Body of pancreas (tissue), 4 donors: Measurements from ENCODE around the gene BMPR1B. TPM values are rescaled to one million over a fixed set of nuclear protein-coding genes. Genes with fewer than 3 reads are reported as not detected.

Experiments used
- ATAC-seq: fragments of 150-250 bp; one replicate; pipeline ENCODE4 v1.9.1; 2016
- DNase-seq, 4 donors: peaks; one replicate each; pipeline ENCODE4 v3.0.0-alpha.2; 2019
- H3K27ac ChIP-seq, 4 donors: fragments of 200-600 bp; sonication (generic); 1 replicate in 3 of 4; 2 replicates in 1 of 4; pipeline versions ENCODE4 v1.5.1 to v1.6.1; 2016 to 2019; ENCODE audit warnings: mild to moderate bottlenecking in 1 of 4, mixed read lengths in 1 of 4, moderate library complexity in 1 of 4
- H3K27me3 ChIP-seq, 2 donors: fragments of 200-600 bp; sonication (generic); one replicate each; pipeline ENCODE4 v1.6.0; 2016; ENCODE audit warnings: mild to moderate bottlenecking in 1 of 2
- H3K36me3 ChIP-seq, 2 donors: fragments of 200-600 bp; sonication (generic); replicated peaks in 1 of 2; 2 replicates each; pipeline ENCODE4 v1.5.1; 2016; ENCODE audit warnings: low read depth in 2 of 2; ENCODE audit not compliant: insufficient read depth in 1 of 2
- H3K4me1 ChIP-seq: fragments of 200-600 bp; sonication (generic); one replicate; pipeline ENCODE4 v1.6.0; 2016
- H3K4me3 ChIP-seq, 2 donors: fragments of 200-600 bp; sonication (generic); 1 replicate in 1 of 2; 2 replicates in 1 of 2; pipeline ENCODE4 v1.5.1; 2016 to 2019
- H3K9me3 ChIP-seq, 3 donors: fragments of 200-600 bp; sonication (generic); 1 replicate in 2 of 3; 2 replicates in 1 of 3; pipeline ENCODE4 v1.5.1; 2016
- CTCF ChIP-seq, 7 experiments: fragments of 450-650 bp in 4 of 7; fragments of 200-600 bp in 3 of 7; sonication (generic) in 3 of 7; IDR thresholded peaks; one replicate each; pipeline ENCODE4 v1.5.1; 2016 to 2019; ENCODE audit warnings: antibody characterized with exemption in 7 of 7
- POLR2A ChIP-seq, 3 donors: fragments of 450-650 bp; IDR thresholded peaks; one replicate each; pipeline ENCODE4 v1.6.1; 2016; ENCODE audit warnings: antibody characterized with exemption in 3 of 3, mild to moderate bottlenecking in 2 of 3
- WGBS, 2 donors: methylation state at CpG; one replicate each; pipeline ENCODE4 v1.1.5; 2017; 5-methylcytosine and 5-hydroxymethylcytosine counted together
- intact Hi-C: fragments of 100-400 bp; cut with DNase I; formaldehyde crosslinking; loops from one replicate; pipeline ENCODE4 v1.15.1; 2023
- total RNA-seq, 2 donors: library from RNA; depleted of rRNA; stranded (reverse); fragments of >200 nt; gene quantifications; one replicate each; pipeline ENCODE4 v1.1.0, GENCODE V29; 2016

The BMPR1B gene
- total RNA-seq, 2 donors from 2014 or later: 0.99 to 1.3 TPM

- ATAC-seq: no peak
- Histone ChIP-seq H3K4me1 (no peaks in the 10 kb centered on the region), H3K36me3 (no peaks in the 10 kb centered on the region), H3K27ac (no peak overlapping the region), H3K9me3 (no peaks in the 10 kb centered on the region), H3K4me3 (no peak overlapping the region), H3K27me3 (no peaks in the 10 kb centered on the region)
- WGBS, 2 donors: 34 to 45% methylated on average over 2 of the region's 2 CpGs
- TF ChIP-seq POLR2A (IDR thresholded peaks at IDR 0.05): no peak
- TF ChIP-seq CTCF (IDR thresholded peaks at IDR 0.05): no peak
- DNase-seq: no peak
- intact Hi-C loops: no loop called here
Measured at GRCh38 chr4:95181996-95182306, 424.2 kb downstream of the BMPR1B start.

- TF ChIP-seq CTCF (IDR thresholded peaks at IDR 0.05): no peak
- no peak for TF ChIP-seq POLR2A (IDR thresholded peaks at IDR 0.05)
- Histone ChIP-seq H3K9me3 (no peaks in the 10 kb centered on the region), H3K27me3 (no peaks in the 10 kb centered on the region), H3K4me3 (no peak overlapping the region), H3K36me3 (no peaks in the 10 kb centered on the region), H3K4me1 (no peaks in the 10 kb centered on the region), H3K27ac (no peak overlapping the region)
- ATAC-seq (no peak), DNase-seq (no peak)
- 44 to 47% methylated on average over 5 of the region's 5 CpGs for WGBS, 2 donors
- intact Hi-C loops: no loop called here
Measured at GRCh38 chr4:95183656-95184408, 426.1 kb downstream of the BMPR1B start.

- intact Hi-C loops: no loop called here
- WGBS, 2 donors: 76 to 86% methylated on average over 7 to 8 of the region's 8 CpGs
Measured at GRCh38 chr4:95186666-95187065, 428.9 kb downstream of the BMPR1B start.

GRCh38 chr4:95188701-95189370, 431.1 kb downstream of the BMPR1B start:
- TF ChIP-seq CTCF (IDR thresholded peaks at IDR 0.05) (no peak), POLR2A (IDR thresholded peaks at IDR 0.05) (no peak)
- intact Hi-C loops: no loop called here
- Histone ChIP-seq H3K27ac (no peak overlapping the region), H3K27me3 (no peaks in the 10 kb centered on the region), H3K4me3 (no peak overlapping the region), H3K4me1 (no peaks in the 10 kb centered on the region), H3K36me3 (no peaks in the 10 kb centered on the region), H3K9me3 (no peaks in the 10 kb centered on the region)
- ATAC-seq: no peak
- WGBS, 2 donors: 62 to 74% methylated on average over 5 of the region's 5 CpGs
- DNase-seq: no peak

More at GRCh38 chr4:95186666-95187065, 428.9 kb downstream of the BMPR1B start:
- Histone ChIP-seq H3K27me3 (no peaks in the 10 kb centered on the region), H3K36me3 (no peaks in the 10 kb centered on the region), H3K27ac (no peak overlapping the region), H3K9me3 (no peaks in the 10 kb centered on the region), H3K4me3 (no peak overlapping the region), H3K4me1 (no peaks in the 10 kb centered on the region)
- DNase-seq (no peak), ATAC-seq (no peak)
- no peak for TF ChIP-seq CTCF (IDR thresholded peaks at IDR 0.05)
- TF ChIP-seq POLR2A (IDR thresholded peaks at IDR 0.05): no peak
